Activated CD4-positive, alpha-beta T cell treated with anti-CD3 and anti-CD28 coated beads for 1 hour (primary cell): ENCODE results near the gene ARHGAP18.

Source experiments
- DNase-seq: peaks from one replicate; pipeline ENCODE4 v3.0.0-alpha.2; 2020

ARHGAP18 gene

GRCh38 chr6:129608886-129609537, 101.0 kb downstream of the ARHGAP18 start:
- DNase-seq, result no peak

- DNase-seq, result no peak
These were observed 102.3 kb downstream of the ARHGAP18 start for GRCh38 chr6:129607581-129608186.

- no peak for DNase-seq
These were observed 103.3 kb downstream of the ARHGAP18 start for GRCh38 chr6:129606664-129607063.

- no peak for DNase-seq
These were observed 104.0 kb downstream of the ARHGAP18 start for GRCh38 chr6:129605967-129606366.

GRCh38 chr6:129605095-129605494, 104.9 kb downstream of the ARHGAP18 start:
- DNase-seq, result no peak

- no peak for DNase-seq
These were observed 105.7 kb downstream of the ARHGAP18 start for GRCh38 chr6:129604321-129604720.

GRCh38 chr6:129603741-129604140, 106.2 kb downstream of the ARHGAP18 start:
- DNase-seq, result no peak

GRCh38 chr6:129601323-129601722, 108.7 kb downstream of the ARHGAP18 start:
- no peak for DNase-seq

- DNase-seq, result no peak
These were observed 110.5 kb downstream of the ARHGAP18 start for GRCh38 chr6:129599467-129599866.

- DNase-seq, result no peak
These were observed 111.5 kb downstream of the ARHGAP18 start for GRCh38 chr6:129598244-129599187.

- DNase-seq, result no peak
These were observed 112.8 kb downstream of the ARHGAP18 start for GRCh38 chr6:129597023-129597713.

GRCh38 chr6:129596522-129596921, 113.5 kb downstream of the ARHGAP18 start:
- no peak for DNase-seq

- DNase-seq, result no peak
These were observed 116.8 kb downstream of the ARHGAP18 start for GRCh38 chr6:129593233-129593564.

GRCh38 chr6:129592516-129593232, 117.3 kb downstream of the ARHGAP18 start:
- DNase-seq, result no peak

GRCh38 chr6:129590408-129591022, 119.5 kb downstream of the ARHGAP18 start:
- DNase-seq, result no peak

- no peak for DNase-seq
These were observed 123.2 kb downstream of the ARHGAP18 start for GRCh38 chr6:129586815-129587214.

- DNase-seq, result no peak
These were observed 126.1 kb downstream of the ARHGAP18 start for GRCh38 chr6:129583866-129584265.

GRCh38 chr6:129578315-129578714, 131.7 kb downstream of the ARHGAP18 start:
- no peak for DNase-seq

GRCh38 chr6:129577691-129578090, 132.3 kb downstream of the ARHGAP18 start:
- DNase-seq, result no peak

GRCh38 chr6:129576456-129576855, 133.5 kb downstream of the ARHGAP18 start:
- no peak for DNase-seq

- no peak for DNase-seq
These were observed 134.4 kb downstream of the ARHGAP18 start for GRCh38 chr6:129575378-129576118.
